ENCODE results near the gene CPNE2. TPM values are rescaled to one million over a fixed set of nuclear protein-coding genes. Genes with fewer than 3 reads are reported as not detected.

Gene CPNE2
- total RNA-seq, 4 donors from 2014 or later = 25.1 to 41.4 (median 40.6) TPM

- no peaks in the 10 kb centered on the region for H3K27me3 ChIP-seq
- no peak for DNase-seq
- H3K36me3 ChIP-seq = no peaks in the 10 kb centered on the region
- no peaks in the 10 kb centered on the region for H3K4me1 ChIP-seq
- intact Hi-C loops (cut with DNase I; ENCODE audit: low total_unique reads) = no loop called here
- no peak overlapping the region for H3K4me3 ChIP-seq
- TF ChIP-seq, protein P1, sequence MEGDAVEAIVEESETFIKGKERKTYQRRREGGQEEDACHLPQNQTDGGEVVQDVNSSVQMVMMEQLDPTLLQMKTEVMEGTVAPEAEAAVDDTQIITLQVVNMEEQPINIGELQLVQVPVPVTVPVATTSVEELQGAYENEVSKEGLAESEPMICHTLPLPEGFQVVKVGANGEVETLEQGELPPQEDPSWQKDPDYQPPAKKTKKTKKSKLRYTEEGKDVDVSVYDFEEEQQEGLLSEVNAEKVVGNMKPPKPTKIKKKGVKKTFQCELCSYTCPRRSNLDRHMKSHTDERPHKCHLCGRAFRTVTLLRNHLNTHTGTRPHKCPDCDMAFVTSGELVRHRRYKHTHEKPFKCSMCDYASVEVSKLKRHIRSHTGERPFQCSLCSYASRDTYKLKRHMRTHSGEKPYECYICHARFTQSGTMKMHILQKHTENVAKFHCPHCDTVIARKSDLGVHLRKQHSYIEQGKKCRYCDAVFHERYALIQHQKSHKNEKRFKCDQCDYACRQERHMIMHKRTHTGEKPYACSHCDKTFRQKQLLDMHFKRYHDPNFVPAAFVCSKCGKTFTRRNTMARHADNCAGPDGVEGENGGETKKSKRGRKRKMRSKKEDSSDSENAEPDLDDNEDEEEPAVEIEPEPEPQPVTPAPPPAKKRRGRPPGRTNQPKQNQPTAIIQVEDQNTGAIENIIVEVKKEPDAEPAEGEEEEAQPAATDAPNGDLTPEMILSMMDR (IDR thresholded peaks at IDR 0.05) = no peak
- TF ChIP-seq POLR2A (IDR thresholded peaks at IDR 0.05) = no peak
- H3K27ac ChIP-seq = no peak overlapping the region
- H3K9me3 ChIP-seq = no peaks in the 10 kb centered on the region
These were observed 31.0 kb downstream of the CPNE2 start for GRCh38 chr16:57123216-57123973.

DNA sequence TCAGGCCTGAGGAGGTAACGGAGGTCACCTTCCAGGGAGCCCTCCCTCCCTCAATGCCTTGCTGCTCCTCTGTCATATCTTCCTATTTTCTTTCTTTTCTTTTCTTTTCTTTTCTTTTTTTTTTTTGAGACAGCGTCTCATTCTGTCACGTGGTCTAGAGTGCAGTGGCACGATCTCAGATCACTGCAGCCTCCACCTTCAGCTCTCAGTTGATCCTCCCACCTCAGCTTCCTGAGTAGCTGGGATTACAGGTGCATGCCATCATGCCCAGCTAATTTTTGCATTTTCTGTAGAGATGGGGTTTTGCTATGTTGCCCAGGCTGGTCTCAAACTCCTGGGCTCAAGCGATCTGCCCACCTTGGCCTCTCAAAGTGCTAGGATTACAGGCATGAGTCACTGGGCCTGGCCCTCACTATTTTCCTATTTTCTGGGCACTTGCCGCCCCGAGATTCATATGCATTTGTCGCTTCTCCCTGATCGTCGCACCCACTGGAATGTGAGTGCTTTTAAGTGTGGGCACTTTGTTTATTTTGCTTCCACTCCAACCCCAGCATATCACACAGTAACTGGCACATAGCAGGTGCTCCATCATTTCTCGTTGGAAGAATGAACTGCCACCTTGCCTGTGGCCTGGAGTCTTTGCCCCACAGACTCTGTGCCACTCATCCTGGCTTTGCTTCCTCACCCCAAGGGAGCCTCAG, 31.7 kb downstream of the CPNE2 start:
- no peaks in the 10 kb centered on the region for H3K36me3 ChIP-seq
- no peaks in the 10 kb centered on the region for H3K9me3 ChIP-seq
- no peaks in the 10 kb centered on the region for H3K27me3 ChIP-seq
- H3K4me1 ChIP-seq = no peaks in the 10 kb centered on the region
- no peak overlapping the region for H3K4me3 ChIP-seq
- TF ChIP-seq, protein P1 (IDR thresholded peaks at IDR 0.05) = no peak
- TF ChIP-seq POLR2A (IDR thresholded peaks at IDR 0.05) = no peak
- intact Hi-C loops (cut with DNase I; ENCODE audit: low total_unique reads) = no loop called here
- DNase-seq = no peak
- H3K27ac ChIP-seq = no peak overlapping the region

DNA sequence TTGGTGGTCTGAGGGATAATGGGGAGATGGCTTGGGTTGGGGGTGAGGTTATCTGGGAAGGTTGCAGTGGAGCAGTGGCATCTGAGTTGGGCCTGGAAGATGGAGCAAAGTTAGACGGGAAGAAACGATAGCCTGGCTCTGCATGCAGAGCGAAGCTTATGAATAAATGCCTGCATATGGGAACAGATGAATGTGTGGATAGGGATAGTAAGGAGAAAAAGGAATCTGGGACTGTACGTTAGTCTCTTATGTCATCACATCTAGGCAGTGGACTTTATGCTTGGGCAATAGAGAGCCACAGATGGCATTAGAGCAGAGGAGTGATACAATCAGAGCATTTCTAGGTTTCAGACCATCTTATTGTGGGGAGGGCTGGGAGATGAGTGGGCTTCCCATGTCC, 33.0 kb downstream of the CPNE2 start:
- intact Hi-C loops (cut with DNase I; ENCODE audit: low total_unique reads) = no loop called here
- H3K27me3 ChIP-seq = no peaks in the 10 kb centered on the region
- H3K36me3 ChIP-seq = no peaks in the 10 kb centered on the region
- no peak for DNase-seq
- H3K4me3 ChIP-seq = no peak overlapping the region
- no peaks in the 10 kb centered on the region for H3K9me3 ChIP-seq
- no peaks in the 10 kb centered on the region for H3K4me1 ChIP-seq
- H3K27ac ChIP-seq = no peak overlapping the region
- TF ChIP-seq, protein P1 (IDR thresholded peaks at IDR 0.05) = no peak
- TF ChIP-seq POLR2A (IDR thresholded peaks at IDR 0.05) = no peak

DNA sequence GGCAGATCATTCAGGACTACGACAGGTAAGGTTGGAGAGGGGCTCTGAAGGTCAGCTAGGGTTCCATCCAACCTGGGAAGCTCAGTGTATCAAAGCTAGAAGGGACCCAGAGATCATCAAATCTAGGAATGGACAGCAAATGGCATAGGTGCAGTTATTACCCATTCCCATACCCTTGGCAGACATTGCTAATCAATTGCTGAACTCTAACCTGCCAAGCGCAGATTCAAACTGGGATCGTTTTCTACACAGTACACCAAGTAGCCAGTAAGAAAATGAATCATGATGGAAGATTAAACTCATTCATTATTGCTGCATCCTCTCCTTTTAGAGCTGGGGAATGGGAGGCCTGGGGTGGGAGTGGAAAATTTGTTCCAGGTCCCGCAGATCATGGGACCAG, 33.6 kb downstream of the CPNE2 start:
- H3K27me3 ChIP-seq = no peaks in the 10 kb centered on the region
- no peak for TF ChIP-seq POLR2A (IDR thresholded peaks at IDR 0.05)
- TF ChIP-seq, protein P1 (IDR thresholded peaks at IDR 0.05) = no peak
- H3K9me3 ChIP-seq = no peaks in the 10 kb centered on the region
- H3K4me1 ChIP-seq = no peaks in the 10 kb centered on the region
- intact Hi-C loops (cut with DNase I; ENCODE audit: low total_unique reads) = no loop called here
- no peaks in the 10 kb centered on the region for H3K36me3 ChIP-seq
- H3K27ac ChIP-seq = no peak overlapping the region
- no peak overlapping the region for H3K4me3 ChIP-seq
- DNase-seq = no peak

DNA sequence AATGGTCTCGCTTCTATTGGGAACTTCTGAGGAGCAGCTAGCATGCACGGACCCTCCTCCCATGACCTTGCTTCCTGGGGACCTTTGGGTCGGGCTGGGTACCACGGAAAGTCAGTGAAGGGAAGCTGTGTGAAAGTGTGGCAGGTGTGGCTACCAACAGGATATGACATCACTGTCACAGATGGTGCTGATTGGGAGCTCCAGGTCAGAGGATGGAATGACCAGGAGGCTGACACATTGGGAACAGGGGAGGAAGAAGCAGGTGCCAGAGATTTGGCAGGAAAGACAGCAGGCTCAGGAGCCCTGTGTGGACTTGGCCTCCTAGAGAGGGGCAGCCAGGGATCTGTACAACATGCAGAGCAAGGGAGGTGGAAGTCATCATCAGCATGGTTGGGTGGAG, 34.0 kb downstream of the CPNE2 start:
- no peaks in the 10 kb centered on the region for H3K4me1 ChIP-seq
- no peaks in the 10 kb centered on the region for H3K9me3 ChIP-seq
- no peak for DNase-seq
- intact Hi-C loops (cut with DNase I; ENCODE audit: low total_unique reads) = no loop called here
- no peaks in the 10 kb centered on the region for H3K27me3 ChIP-seq
- no peak for TF ChIP-seq POLR2A (IDR thresholded peaks at IDR 0.05)
- TF ChIP-seq, protein P1 (IDR thresholded peaks at IDR 0.05) = no peak
- no peak overlapping the region for H3K4me3 ChIP-seq
- no peaks in the 10 kb centered on the region for H3K36me3 ChIP-seq
- H3K27ac ChIP-seq = no peak overlapping the region

Data from uterus (tissue), 4 donors.